Ecto neural progenitor cell (in vitro differentiated cells): ENCODE results near the gene TMC6.
"Not testable (repeated sequence)": the region's sequence is repeated elsewhere in the genome, so short reads cannot be mapped to it uniquely, and the experiment has no call there.

Source experiments
- DNase-seq: peaks from one replicate; pipeline ENCODE4 v3.0.0-alpha.2; 2018; ENCODE audit warnings: low spot score

The TMC6 gene

DNA sequence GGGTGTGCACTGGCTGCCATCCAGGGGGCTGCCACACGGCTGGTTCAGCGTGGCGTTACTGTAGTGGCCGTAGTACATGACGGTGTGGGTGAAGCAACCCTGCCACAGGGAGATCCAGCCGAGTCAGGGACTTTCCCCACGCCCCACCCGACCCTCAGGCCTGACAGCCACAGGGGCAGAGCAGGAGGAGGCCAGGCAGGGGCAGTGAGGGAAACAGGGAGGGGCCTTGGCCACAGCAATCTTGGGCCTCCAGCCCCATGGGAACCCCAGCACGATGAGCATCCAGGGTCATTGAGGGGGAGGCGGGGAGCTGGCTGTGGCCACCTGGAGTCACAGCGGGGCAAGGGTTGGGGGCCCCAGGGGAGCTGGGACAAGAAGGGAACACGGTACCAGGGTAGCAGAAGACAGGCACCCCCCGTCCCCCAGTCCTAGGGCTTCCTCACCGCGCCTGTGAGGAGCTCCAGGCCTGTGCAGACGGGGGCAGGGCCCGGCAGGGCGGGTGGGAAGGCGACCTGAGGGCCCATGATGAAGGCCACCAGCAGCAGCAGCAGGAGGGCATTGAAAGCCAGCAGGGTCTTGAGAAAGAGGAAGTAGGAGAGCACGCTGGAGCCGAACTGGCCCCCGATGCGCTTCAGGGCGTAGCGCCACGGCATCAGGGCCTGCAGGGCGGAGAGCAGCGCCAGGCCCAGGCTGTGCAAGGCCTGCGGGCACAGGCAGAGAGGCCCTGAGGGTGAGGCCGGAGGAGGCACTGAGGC is 4.3 kb downstream of the TMC6 start:
- no peak for DNase-seq

- no peak for DNase-seq
These were observed 5.2 kb downstream of the TMC6 start for GRCh38 chr17:78123258-78123929.

- no peak for DNase-seq
These were observed 5.7 kb downstream of the TMC6 start for GRCh38 chr17:78122931-78123249.

DNA sequence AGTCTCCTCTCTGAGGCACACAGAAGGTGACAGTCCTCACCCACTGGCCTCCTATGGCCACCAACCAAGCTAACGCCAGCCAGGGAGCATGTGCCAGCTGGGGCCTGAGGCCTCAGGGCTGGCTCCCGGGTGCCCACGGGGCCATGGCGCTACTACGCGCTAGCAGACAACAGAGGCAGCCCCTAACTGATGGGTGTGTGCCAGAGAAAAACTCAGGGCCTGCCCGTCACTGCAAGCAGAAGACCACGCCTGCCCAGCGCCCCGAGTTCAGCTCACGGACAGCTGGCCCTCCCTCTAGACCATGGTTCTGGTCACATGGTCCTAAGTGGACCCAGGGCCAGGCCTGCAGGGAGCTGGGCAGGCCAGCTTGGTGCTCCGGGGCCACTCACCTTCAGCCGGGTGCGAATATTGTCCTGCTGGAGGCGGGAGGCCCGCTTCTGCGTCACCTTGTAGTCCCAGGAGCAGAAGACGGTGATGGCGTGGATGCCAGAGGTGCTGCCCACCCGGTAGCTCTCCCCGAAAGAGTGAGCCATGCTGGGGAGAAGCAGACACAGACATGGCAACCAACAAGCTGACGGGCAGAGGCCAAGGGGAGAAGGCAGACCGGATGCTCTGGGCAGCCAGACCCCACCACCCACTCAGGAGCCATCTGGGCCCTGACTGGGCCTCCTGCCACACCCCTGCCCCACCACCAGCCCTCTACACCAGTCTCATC is 6.2 kb downstream of the TMC6 start:
- DNase-seq, result no peak

GRCh38 chr17:78121801-78122215 is 6.7 kb downstream of the TMC6 start:
- DNase-seq, result no peak

GRCh38 chr17:78120971-78121800 is 7.4 kb downstream of the TMC6 start:
- DNase-seq, result no peak

DNA sequence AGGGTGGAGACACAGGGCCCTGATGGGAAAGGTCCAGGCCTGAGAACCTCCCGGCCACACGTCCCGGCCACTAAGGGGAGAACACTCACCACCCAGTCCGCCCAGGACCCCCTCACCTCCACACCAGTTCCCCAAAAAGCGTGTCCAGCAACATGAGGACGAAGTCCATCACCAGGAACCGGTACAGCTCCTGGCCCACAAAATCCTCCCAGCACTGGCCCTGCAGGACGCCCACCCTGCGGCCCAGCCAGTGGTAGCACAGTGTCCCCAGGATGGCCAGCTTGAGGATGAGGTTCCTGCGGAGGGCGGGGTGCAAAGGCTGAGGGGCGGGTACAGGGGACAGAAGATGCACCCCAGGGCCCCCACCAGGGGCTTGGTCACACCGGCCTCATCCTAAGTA is 8.0 kb downstream of the TMC6 start:
- DNase-seq, result no peak

DNA sequence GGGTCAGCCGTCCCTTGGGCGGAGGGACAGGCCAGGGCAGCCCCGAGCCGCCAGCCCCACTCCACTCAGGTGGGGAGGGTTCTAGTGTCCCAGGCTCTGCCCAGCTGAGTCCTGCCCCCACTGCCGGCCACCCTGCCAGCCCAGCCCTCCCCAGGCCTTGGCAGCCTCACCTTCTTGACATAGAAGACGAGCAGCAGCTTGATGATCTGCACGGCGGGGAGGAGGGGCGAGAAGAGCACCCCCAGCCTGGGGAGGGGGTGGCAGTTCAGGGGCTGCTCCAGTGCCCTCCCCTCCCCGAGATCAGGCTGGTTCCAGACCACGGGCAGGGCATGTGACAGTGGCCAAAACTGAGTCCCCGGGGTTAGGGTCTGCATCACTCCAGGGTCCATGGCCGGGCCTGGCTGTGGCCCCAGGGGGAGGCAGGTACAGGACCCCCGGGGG is 9.7 kb downstream of the TMC6 start:
- no peak for DNase-seq

- peak; percentile 74 for DNase-seq
These were observed 11.3 kb downstream of the TMC6 start for GRCh38 chr17:78117027-78117981.

- no peak for DNase-seq
These were observed 12.1 kb downstream of the TMC6 start for GRCh38 chr17:78116411-78116810.

GRCh38 chr17:78115803-78116202 is 12.8 kb downstream of the TMC6 start:
- not testable (repeated sequence) for DNase-seq

DNA sequence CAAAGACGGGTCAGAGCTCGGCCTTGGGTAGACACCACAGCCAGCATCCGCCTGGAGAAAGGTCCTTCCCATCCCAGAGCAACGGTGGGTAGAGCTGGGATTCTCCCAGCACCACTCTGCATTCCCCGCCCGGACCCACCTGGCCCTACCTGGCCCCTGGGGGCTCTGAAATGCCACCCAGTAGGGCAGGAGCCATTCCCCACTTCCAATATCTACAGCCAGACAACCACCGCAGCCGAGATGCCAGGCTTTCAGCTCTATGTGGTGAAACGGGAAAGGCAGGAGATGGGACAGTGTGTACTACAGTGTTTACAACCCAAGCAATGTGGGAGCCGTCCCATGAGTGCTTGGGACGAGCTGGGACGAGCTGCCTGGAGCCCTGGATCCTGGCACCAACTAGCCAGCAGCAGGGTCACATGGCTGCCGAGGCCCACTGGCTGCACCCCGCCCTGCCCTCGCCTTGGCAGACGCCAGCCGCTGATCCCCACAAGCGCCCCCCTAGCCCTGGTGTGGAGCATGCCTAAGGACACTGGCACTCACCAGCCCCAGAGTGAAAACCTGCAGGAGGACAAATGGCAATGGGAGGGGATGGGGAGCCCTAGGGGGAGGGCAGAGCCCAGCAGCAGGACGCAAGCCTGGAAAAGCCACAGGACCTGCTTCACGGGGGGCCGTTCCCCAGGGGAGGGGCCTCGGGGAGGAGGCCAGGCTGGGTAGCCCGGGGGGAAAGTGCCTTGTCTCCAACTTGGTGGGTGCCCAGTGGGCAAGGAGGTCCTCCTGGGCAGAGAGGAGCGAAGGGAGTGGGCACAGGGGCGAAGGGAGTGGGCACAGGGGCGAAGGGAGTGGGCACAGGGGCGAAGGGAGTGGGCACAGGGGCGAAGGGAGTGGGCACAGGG is 13.5 kb downstream of the TMC6 start:
- no peak for DNase-seq

DNA sequence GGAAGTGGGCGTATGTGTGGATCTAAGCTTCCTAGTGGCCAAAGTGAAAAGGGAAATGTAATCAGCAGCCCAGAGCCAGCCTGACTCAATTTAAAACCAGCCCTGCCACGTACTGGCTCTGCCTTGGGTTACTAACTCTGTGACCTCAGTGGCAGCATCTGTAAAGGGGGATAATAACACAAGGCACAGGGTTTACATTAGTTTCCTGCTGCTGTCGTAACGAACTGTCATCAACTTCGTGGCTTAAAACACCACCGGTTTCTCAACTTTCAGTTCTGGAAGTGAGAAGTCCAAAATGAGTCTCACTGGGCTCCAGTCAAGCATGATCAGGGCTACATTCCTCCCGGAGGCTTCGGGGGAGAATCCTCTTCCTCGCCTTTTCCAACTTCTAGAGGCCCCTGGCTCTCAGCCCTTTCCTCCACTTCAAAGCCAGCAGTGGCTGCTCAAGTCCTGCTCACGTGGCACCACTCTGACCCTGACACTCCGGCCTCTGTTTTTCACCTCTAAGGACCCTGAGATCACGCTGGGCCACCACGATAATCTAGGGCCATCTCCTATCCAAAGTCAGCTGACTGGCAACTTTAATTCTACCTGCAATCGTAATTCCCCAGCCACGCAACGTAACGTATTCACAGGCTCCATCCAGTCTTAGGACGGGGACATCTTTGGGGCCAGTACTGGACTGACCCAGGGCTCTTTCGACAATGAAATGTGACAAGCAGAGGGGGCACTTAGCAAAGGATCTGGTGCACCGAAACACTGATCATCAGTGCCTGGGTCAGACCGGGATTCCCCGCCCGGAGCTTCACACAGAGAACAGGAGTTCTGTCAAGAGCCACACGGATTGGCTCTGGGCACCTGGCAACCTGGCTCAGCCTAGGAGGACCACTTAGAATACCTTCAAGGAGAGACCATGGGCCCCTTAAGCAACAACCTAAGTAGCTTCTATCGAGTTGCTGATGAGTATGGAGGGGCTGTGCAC is 14.5 kb downstream of the TMC6 start:
- DNase-seq, result no peak

GRCh38 chr17:78112518-78113471 is 15.8 kb downstream of the TMC6 start:
- peak; percentile 96 for DNase-seq

GRCh38 chr17:78111727-78112517 is 16.6 kb downstream of the TMC6 start:
- DNase-seq, result no peak

DNA sequence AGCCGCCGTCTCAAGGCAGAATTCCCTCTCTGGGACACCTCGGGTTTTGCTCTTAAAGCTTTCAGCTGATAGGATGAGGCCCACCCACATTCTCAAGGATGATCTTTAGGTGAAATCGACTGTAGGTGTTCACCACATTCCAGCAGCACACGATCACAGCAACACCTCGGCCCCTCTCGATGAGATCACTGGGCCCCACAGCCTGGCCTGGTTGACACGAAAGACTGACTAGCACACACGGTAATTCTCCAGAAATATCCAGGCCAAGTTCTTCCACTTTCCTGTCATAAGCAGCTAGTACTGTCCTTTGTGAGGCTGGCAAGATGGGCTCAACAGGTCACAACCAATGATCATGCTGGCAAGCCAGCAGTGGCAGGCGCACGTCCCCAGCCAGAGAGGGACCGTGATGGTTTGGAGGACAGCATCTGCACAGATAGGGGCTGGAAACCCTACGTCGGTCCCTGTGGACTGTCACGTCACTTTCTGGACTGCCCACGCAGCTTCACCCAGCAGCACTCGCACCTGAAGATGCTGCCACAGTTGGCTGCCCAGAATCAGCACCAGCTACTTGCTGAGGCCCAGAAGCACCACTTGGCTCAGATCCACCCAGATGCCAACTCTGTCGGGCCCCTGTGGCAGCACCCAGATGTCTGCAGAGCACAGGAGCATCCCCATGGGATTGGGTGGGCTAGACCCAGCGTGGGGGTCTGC is 17.4 kb downstream of the TMC6 start:
- DNase-seq, result no peak
